NCI-H526 treated with DMSO at 0.1 percent for 48 hours (cell line): ENCODE data around the gene PHF20.
"Not testable (repeated sequence)": the region's sequence is repeated elsewhere in the genome, so short reads cannot be mapped to it uniquely, and the experiment has no call there.

Experiments
- DNase-seq: peaks from one replicate; lab custom pipeline; 2025; lab: John Stamatoyannopoulos, UW

PHF20 gene

GRCh38 chr20:35975576-35976373, 204.0 kb downstream of the PHF20 start:
- DNase-seq: no peak

- DNase-seq: no peak
Observed at GRCh38 chr20:35978041-35978513, 206.3 kb downstream of the PHF20 start.

GRCh38 chr20:35979544-35979943, 207.7 kb downstream of the PHF20 start:
- DNase-seq: no peak

- DNase-seq: no peak
Observed at GRCh38 chr20:35981969-35982368, 210.2 kb downstream of the PHF20 start.

- DNase-seq: no peak
Observed at GRCh38 chr20:35984382-35984781, 212.6 kb downstream of the PHF20 start.

GRCh38 chr20:35985806-35986205, 214.0 kb downstream of the PHF20 start:
- no peak for DNase-seq

GRCh38 chr20:35988910-35989463, 217.2 kb downstream of the PHF20 start:
- no peak for DNase-seq

- no peak for DNase-seq
Observed at GRCh38 chr20:35991142-35991771, 219.4 kb downstream of the PHF20 start.

- DNase-seq: peak; percentile 63
Observed at GRCh38 chr20:35992713-35993335, 221.0 kb downstream of the PHF20 start.

- DNase-seq: peak; percentile 93
Observed at GRCh38 chr20:35994994-35995453, 223.2 kb downstream of the PHF20 start.

- DNase-seq: not testable (repeated sequence)
Observed at GRCh38 chr20:35996492-35996891, 224.7 kb downstream of the PHF20 start.
